Heart right ventricle (tissue), 16 donors: Measurements from ENCODE around the gene ARSI. TPM values are rescaled to one million over a fixed set of nuclear protein-coding genes. Genes with fewer than 3 reads are reported as not detected.
"Not testable (repeated sequence)": the region's sequence is repeated elsewhere in the genome, so short reads cannot be mapped to it uniquely, and the experiment has no call there.

Experiments
- ATAC-seq, 8 donors: fragments of 200-7000 bp; cut with Tn5 transposase; one replicate each; pipeline ENCODE4 v1.9.1; 2020; ENCODE audit warnings: mild to moderate bottlenecking in 8 of 8, moderate library complexity in 8 of 8, moderate number of reproducible peaks in 1 of 8
- DNase-seq, 2 donors: peaks; one replicate each; pipeline ENCODE4 v3.0.0-alpha.2; 2020
- H3K27ac ChIP-seq, 10 donors: fragments of 200-600 bp; sonication (generic) in 2 of 10; one replicate each; pipeline versions ENCODE4 v1.5.0 to v1.8.0; 2020 to 2022; ENCODE audit warnings: mild to moderate bottlenecking in 3 of 10
- H3K27me3 ChIP-seq, 7 donors: fragments of 200-600 bp; one replicate each; pipeline ENCODE4 v1.8.0; 2021 to 2022; ENCODE audit warnings: mild to moderate bottlenecking in 2 of 7
- H3K36me3 ChIP-seq, 9 donors: fragments of 200-600 bp; sonication (generic) in 1 of 9; one replicate each; pipeline versions ENCODE4 v1.5.0 to v1.8.0; 2020 to 2022; ENCODE audit warnings: mild to moderate bottlenecking in 2 of 9
- H3K4me1 ChIP-seq, 9 donors: fragments of 200-600 bp; sonication (generic) in 1 of 9; one replicate each; pipeline versions ENCODE4 v1.5.0 to v1.8.0; 2020 to 2022; ENCODE audit warnings: mild to moderate bottlenecking in 4 of 9
- H3K4me3 ChIP-seq, 10 donors: fragments of 200-600 bp; sonication (generic) in 2 of 10; one replicate each; pipeline versions ENCODE4 v1.5.0 to v1.8.0; 2020 to 2022; ENCODE audit warnings: mild to moderate bottlenecking in 7 of 10, moderate library complexity in 2 of 10
- H3K9me3 ChIP-seq, 11 donors: fragments of 200-600 bp in 10 of 11; sonication (generic) in 2 of 11; one replicate each; pipeline versions ENCODE4 v1.5.0 to v1.8.0; 2013 to 2022; ENCODE audit warnings: mild to moderate bottlenecking in 2 of 11, control low read depth in 1 of 11, moderate library complexity in 1 of 11
- CTCF ChIP-seq, 9 donors: fragments of 200-600 bp; sonication (generic) in 2 of 9; IDR thresholded peaks; one replicate each; pipeline versions ENCODE4 v1.5.0 to v1.8.0; 2021 to 2022; ENCODE audit warnings: antibody characterized with exemption in 9 of 9, mild to moderate bottlenecking in 5 of 9, moderate library complexity in 1 of 9
- WGBS, 2 donors: extraction: QIAGEN DNeasy Blood & Tissue Kit; methylation state at CpG; one replicate each; pipeline ENCODE4 v1.1.7; 2013; ENCODE audit warnings: inconsistent platforms in 1 of 2; 5-methylcytosine and 5-hydroxymethylcytosine counted together
- intact Hi-C, 10 donors: fragments of 100-400 bp; cut with DNase I; formaldehyde crosslinking; loops; one replicate each; pipeline versions ENCODE4 v1.11.1 to v1.14.2; 2022
- polyA plus RNA-seq, 2 donors: library from polyadenylated mRNA; stranded (reverse); fragments of 200-250 nt; gene quantifications; one replicate each; pipeline ENCODE4 v1.2.3, GENCODE V29; 2013
- total RNA-seq, 10 donors: library from RNA; stranded (reverse); fragmentation: NEBNext Ultra II Directional in 3 of 10; extraction: Animal tissue kit (Norgen Biotek cat#: 25700) in 3 of 10; gene quantifications; one replicate each; pipeline versions ENCODE4 v1.2.1 to v1.2.4, GENCODE V29; 2021 to 2023
- donor health status: Arrhythmogenic right ventricular cardiomyopathy.
- donor health status: ischemic (EF 13 %, LVEDD 7.1; RV severe dilation, severe dysfunction).
- donor health status: healthy with polysubstance abuse.
- donor health status: DM: no; HTN: yes; CAD: no.
- donor health status: DM: no; HTN: no; CAD: no.
- donor health status: ischemic (EF 25% LVEDD 6.9; RV normal size, moderate dysfunction).
- donor health status: ischemic (EF 25% LVEDD 5.7; RV mildly dilated, moderate dysfunction).
- donor health status: healthy.
- donor health status: DM: yes; HTN: yes; CAD: no.
- donor health status: Ischemic cardiomyopathy.
- donor health status: ischemic (EF 35%, LVEDD 5.7; RV mildly dilated, moderate dysfunction).
- donor health status: nonischemic (EF 11% LVEDD 7.7; RV severe dilation, severe dysfunction).
- donor health status: DM: yes; HTN: yes; CAD: no.
- donor health status: PGD.
- donor health status: ischemic (EF 29% LVEDD 5.4; RV normal size, mild dysfunction).
- donor health status: nonischemic (EF 23%, LVEDD 6.1; RV moderate dilation, normal function).

ARSI gene
- total and polyA plus RNA-seq, 12 donors, result 0.11 to 0.65 (median 0.32) TPM; not detected in 2

- no peaks in the 10 kb centered on the region for H3K36me3 ChIP-seq
- H3K9me3 ChIP-seq, result no peaks in the 10 kb centered on the region
- intact Hi-C loops, result no loop called here
- no peak overlapping the region for H3K4me3 ChIP-seq
- TF ChIP-seq CTCF (IDR thresholded peaks at IDR 0.05), result no peak
- H3K27ac ChIP-seq, result no peak overlapping the region
- DNase-seq (no peak), ATAC-seq (no peak)
- peaks cover 0 to 13% (median 0%) of the 10 kb centered on the region in 9 donors for H3K4me1 ChIP-seq
- 93% methylated on average over 7 of the region's 7 CpGs for WGBS, 2 donors
- H3K27me3 ChIP-seq, result no peaks in the 10 kb centered on the region
These were observed 51.2 kb downstream of the ARSI start for GRCh38 chr5:150251504-150251903.

GRCh38 chr5:150249744-150250143 is 53.0 kb downstream of the ARSI start:
- Histone ChIP-seq H3K4me1 (peaks cover 0 to 25% (median 10%) of the 10 kb centered on the region in 9 donors), H3K9me3 (no peaks in the 10 kb centered on the region), H3K27ac (no peak overlapping the region), H3K4me3 (no peak overlapping the region), H3K27me3 (no peaks in the 10 kb centered on the region), H3K36me3 (no peaks in the 10 kb centered on the region)
- DNase-seq (no peak), ATAC-seq (no peak)
- 90 to 91% methylated on average over 5 of the region's 5 CpGs for WGBS, 2 donors
- intact Hi-C loops, result no loop called here
- no peak for TF ChIP-seq CTCF (IDR thresholded peaks at IDR 0.05)

DNA sequence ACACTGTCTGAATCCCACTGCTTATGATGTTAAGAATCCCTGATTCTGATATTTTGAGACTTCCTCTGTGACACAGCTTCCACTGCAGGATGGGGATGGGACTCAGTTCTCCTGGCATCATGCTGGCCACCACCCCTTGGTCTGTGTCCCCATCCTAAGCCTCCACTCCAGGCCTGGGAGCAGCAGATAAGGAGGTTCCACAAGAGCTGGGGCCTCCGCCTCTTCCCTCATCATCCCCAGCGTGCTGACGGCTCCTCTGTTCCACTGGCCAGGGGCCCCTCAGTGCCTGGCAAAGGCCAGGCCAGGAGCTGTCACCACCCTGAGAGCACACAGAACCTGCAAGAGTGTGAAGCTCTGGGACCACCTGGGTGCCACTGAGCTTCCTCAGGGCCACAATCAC is 53.8 kb downstream of the ARSI start:
- intact Hi-C loops, result no loop called here
- no peak for TF ChIP-seq CTCF (IDR thresholded peaks at IDR 0.05)
- Histone ChIP-seq H3K4me3 (no peak overlapping the region), H3K4me1 (peaks cover 0 to 33% (median 8%) of the 10 kb centered on the region in 9 donors), H3K36me3 (no peaks in the 10 kb centered on the region), H3K9me3 (no peaks in the 10 kb centered on the region), H3K27ac (no peak overlapping the region), H3K27me3 (no peaks in the 10 kb centered on the region)
- WGBS, 2 donors, result 81 to 90% methylated on average over 3 of the region's 3 CpGs
- ATAC-seq, result no peak
- no peak for DNase-seq

GRCh38 chr5:150248493-150248892 is 54.2 kb downstream of the ARSI start:
- H3K36me3 ChIP-seq, DNase-seq, H3K9me3 ChIP-seq, H3K4me3 ChIP-seq, ATAC-seq, H3K27me3 ChIP-seq, intact Hi-C loops, H3K27ac ChIP-seq: not testable (repeated sequence)
- WGBS, 2 donors, result 88 to 93% methylated on average over 6 of the region's 6 CpGs
- H3K4me1 ChIP-seq, result peaks cover 0 to 37% (median 8%) of the 10 kb centered on the region in 9 donors

DNA sequence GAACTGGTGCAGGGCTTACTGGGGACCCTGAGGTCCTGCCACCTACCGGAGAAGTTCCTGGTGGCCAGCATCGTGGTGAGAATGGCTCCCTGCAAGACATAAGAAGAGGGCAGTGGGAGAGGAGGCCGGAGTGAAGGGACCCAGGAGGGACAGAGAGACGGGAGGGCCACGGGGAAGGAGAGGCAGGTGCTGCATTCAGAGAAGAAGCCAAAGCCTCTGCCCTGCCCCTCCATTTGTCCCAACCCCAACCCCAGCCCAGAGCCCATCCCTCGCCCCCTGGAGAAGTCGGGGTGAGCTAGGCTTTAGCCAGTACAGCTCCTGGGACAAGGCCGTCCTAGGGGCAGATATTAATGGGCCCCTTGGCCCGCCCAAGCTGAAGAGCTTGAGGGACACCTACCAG is 55.0 kb downstream of the ARSI start:
- no peak for ATAC-seq
- Histone ChIP-seq H3K4me1 (peaks cover 0 to 38% (median 8%) of the 10 kb centered on the region in 9 donors), H3K9me3 (no peaks in the 10 kb centered on the region), H3K27ac (no peak overlapping the region), H3K4me3 (no peak overlapping the region), H3K36me3 (no peaks in the 10 kb centered on the region), H3K27me3 (no peaks in the 10 kb centered on the region)
- 94 to 96% methylated on average over 9 of the region's 9 CpGs for WGBS, 2 donors
- intact Hi-C loops, result no loop called here
- no peak for TF ChIP-seq CTCF (IDR thresholded peaks at IDR 0.05)
- DNase-seq, result no peak
